Measurements from ENCODE around the gene LAMC3.
A peak's percentile ranks its signal among the peaks of the same experiment; 100 is the strongest.

The LAMC3 gene

GRCh38 chr9:131013015-131013755, 4.2 kb downstream of the LAMC3 start:
- no peak for DNase-seq

GRCh38 chr9:131013771-131014676, 5.0 kb downstream of the LAMC3 start:
- peak; percentile 7 for DNase-seq

- no peak for DNase-seq
Measured at GRCh38 chr9:131015112-131015511, 6.1 kb downstream of the LAMC3 start.

GRCh38 chr9:131015876-131016397, 7.0 kb downstream of the LAMC3 start:
- DNase-seq: no peak

- DNase-seq: no peak
Measured at GRCh38 chr9:131017067-131017466, 8.1 kb downstream of the LAMC3 start.

GRCh38 chr9:131018621-131019020, 9.6 kb downstream of the LAMC3 start:
- no peak for DNase-seq

- DNase-seq: no peak
Measured at GRCh38 chr9:131019388-131020239, 10.6 kb downstream of the LAMC3 start.

- DNase-seq: no peak
Measured at GRCh38 chr9:131020388-131020787, 11.4 kb downstream of the LAMC3 start.

- DNase-seq: no peak
Measured at GRCh38 chr9:131020862-131021261, 11.9 kb downstream of the LAMC3 start.

GRCh38 chr9:131021785-131022184, 12.8 kb downstream of the LAMC3 start:
- no peak for DNase-seq

- no peak for DNase-seq
Measured at GRCh38 chr9:131024978-131025868, 16.2 kb downstream of the LAMC3 start.

- no peak for DNase-seq
Measured at GRCh38 chr9:131025953-131026858, 17.2 kb downstream of the LAMC3 start.

- no peak for DNase-seq
Measured at GRCh38 chr9:131027048-131027871, 18.3 kb downstream of the LAMC3 start.

GRCh38 chr9:131027872-131028179, 18.9 kb downstream of the LAMC3 start:
- no peak for DNase-seq

GRCh38 chr9:131028221-131028884, 19.4 kb downstream of the LAMC3 start:
- no peak for DNase-seq

GRCh38 chr9:131028931-131029573, 20.1 kb downstream of the LAMC3 start:
- DNase-seq: no peak

GRCh38 chr9:131029574-131029952, 20.6 kb downstream of the LAMC3 start:
- DNase-seq: no peak

GRCh38 chr9:131030239-131031004, 21.4 kb downstream of the LAMC3 start:
- no peak for DNase-seq
